Measurements from ENCODE around the gene ATP8B3.

ATP8B3 gene

DNA sequence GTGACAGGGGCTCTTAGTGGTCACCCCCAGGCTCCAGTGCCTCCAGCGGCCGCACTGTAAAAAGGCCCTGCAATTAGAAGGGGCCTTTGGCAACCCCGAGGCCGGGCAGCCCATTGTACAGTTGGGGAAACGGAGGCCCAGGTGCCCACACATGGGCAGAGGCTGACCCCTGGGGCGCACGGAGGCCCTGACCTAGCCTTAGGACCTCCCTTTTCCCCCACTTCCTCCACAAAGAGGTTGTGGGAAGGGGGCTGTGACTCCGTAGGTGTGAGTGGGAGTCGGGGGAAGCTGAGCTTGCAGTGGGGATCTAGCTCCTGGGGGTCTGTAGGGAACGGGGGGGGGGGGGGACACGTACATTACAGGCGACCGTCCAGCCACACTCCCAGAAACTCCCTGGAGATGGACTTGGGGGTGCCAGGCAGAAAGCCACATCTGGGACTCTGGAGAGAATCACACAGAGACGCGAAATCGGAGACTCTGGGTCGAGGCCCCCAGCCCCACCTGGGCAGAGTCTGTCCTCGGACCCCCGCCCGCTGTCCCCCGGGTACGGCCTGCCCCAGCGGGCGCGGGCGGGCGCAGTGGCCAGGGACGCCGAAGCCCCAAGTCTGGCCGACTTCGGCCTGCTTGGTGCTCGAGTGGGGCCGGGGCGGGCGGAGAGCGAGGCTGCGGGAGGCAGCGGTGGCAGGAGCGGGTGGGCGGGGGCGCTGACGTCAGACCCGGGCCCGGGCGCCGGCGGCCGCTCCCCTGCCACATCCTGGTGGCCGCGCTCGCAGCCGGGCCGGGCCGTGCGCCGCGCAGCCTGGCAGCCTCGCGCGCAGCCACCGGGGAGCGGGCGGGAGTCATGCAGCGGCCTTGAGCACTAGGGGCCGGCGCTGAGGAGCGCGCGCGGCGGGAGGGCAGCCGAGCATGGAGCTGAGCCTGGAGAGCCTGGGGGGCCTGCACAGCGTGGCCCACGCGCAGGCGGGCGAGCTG is 59.0 kb downstream of the ATP8B3 start, which contains the start of gene ONECUT3:
ONECUT3 (plus strand) TSS at position 750 of the 972 bp plus-strand sequence; CDS start at position 907, 157 bp downstream.
- H3K4me3 ChIP-seq (replicated peaks; ENCODE audit: low read depth, low read length), result no peak within 1 kb of the TSS
- TF ChIP-seq, protein P1, sequence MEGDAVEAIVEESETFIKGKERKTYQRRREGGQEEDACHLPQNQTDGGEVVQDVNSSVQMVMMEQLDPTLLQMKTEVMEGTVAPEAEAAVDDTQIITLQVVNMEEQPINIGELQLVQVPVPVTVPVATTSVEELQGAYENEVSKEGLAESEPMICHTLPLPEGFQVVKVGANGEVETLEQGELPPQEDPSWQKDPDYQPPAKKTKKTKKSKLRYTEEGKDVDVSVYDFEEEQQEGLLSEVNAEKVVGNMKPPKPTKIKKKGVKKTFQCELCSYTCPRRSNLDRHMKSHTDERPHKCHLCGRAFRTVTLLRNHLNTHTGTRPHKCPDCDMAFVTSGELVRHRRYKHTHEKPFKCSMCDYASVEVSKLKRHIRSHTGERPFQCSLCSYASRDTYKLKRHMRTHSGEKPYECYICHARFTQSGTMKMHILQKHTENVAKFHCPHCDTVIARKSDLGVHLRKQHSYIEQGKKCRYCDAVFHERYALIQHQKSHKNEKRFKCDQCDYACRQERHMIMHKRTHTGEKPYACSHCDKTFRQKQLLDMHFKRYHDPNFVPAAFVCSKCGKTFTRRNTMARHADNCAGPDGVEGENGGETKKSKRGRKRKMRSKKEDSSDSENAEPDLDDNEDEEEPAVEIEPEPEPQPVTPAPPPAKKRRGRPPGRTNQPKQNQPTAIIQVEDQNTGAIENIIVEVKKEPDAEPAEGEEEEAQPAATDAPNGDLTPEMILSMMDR (IDR thresholded peaks at IDR 0.05; ENCODE audit: low read length, missing control alignments), result no peak
- DNase-seq (ENCODE audit: low read depth), result no peak

DNA sequence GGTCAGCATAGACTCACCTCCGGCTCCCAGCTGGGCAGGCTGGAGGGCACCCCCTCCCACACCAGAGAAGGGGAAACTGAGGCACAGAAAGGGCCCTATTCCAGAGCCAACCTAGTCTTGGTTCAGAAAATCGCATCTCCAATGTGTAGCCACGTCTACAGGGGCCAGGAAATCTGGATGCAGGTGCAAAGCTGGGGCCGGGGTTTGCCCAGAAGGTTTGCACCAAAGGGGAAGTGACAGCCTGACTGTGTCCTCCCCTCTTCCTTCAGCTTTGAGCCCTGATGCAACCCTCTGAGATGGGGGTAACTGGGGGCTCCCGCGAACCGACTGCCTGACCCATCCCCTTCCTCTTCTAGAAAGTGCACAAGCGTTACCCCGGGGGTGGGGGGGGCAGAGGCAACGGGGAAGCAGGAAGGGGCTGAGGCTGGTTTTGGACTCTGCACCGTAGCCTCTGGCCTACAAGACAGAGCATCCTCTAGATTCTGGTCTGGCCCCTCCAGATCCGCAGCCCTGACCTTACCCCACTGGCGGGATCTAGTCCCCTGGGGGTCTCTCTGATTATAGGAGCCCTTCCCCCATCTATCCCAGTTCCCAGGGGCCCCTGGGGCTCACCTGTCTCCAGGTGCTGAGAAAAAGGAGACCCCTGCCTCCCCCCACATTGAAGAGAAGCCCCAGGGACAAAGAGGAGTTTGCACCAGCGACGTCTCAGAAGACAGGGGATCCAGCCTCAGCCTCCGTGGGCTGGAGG is 59.9 kb downstream of the ATP8B3 start:
- DNase-seq (ENCODE audit: low read depth), result no peak
- TF ChIP-seq, protein P1 (IDR thresholded peaks at IDR 0.05; ENCODE audit: low read length, missing control alignments), result no peak
- H3K4me3 ChIP-seq (replicated peaks; ENCODE audit: low read depth, low read length), result no peak overlapping the region

DNA sequence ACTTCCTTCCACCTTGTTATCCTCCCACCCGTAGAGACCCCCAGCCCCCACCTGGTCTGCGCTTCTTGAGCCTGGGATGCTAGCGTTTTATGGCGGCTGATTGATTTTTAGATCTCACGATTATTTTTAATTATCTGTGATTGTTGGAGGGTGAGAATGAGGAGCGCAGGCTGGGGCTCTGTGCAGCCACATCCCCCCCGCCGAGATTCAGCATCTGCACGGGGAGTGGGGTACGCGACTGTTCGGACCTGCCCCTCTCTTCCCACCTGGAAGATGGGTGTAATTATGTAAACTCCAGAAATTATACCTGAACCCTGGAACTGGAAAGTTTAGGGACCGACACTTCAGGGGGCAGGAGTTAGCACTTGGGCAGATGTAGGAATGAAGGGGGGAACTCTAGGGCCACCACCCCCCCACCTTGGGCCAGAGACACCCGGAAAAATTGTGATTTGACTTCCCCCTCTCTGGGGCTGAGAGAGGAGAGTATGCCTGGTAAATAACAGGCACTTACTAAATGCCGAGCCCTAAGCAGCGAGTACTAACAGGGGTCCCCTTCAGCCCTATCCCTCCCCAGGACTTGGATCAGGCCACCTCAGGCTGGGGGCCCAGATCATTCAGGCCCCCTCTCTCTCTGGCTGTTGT is 60.6 kb downstream of the ATP8B3 start:
- DNase-seq (ENCODE audit: low read depth), result no peak
- H3K4me3 ChIP-seq (replicated peaks; ENCODE audit: low read depth, low read length), result no peak overlapping the region
- TF ChIP-seq, protein P1 (IDR thresholded peaks at IDR 0.05; ENCODE audit: low read length, missing control alignments), result no peak

DNA sequence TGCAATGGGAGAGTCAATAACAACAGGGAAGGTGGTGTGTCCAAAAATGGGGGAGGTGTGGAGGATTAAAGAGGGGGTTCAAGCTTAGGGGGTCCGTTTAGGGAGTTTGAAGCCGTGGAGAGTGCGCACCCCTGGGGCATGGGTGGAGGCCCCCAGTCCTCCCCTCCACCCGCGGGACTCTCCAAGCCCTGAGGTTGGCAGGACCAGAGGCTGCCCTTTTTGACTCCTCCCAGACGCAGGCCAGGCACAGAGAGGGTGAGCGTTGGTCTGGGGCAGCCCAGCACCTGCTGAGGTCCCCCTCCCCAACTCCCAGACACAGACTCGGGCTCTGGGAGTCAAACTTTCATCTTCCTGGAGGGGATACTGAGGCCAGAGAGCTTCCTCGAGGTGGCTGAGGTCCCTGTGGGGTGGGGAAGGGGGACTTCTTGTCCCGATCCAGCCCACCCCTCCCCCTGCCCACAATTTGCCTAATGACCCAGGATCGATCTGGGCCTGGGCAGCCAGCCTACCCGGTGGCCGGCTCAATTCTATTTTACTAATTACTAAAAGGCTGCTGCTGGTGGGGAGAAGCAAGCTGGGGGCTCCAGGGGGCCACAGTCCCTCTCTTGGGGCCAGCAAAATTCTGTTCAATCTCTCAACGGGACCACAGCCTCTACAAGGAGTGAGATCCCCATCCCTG is 61.6 kb downstream of the ATP8B3 start:
- TF ChIP-seq, protein P1 (IDR thresholded peaks at IDR 0.05; ENCODE audit: low read length, missing control alignments), result no peak
- no peak overlapping the region for H3K4me3 ChIP-seq (replicated peaks; ENCODE audit: low read depth, low read length)
- DNase-seq (ENCODE audit: low read depth), result no peak

DNA sequence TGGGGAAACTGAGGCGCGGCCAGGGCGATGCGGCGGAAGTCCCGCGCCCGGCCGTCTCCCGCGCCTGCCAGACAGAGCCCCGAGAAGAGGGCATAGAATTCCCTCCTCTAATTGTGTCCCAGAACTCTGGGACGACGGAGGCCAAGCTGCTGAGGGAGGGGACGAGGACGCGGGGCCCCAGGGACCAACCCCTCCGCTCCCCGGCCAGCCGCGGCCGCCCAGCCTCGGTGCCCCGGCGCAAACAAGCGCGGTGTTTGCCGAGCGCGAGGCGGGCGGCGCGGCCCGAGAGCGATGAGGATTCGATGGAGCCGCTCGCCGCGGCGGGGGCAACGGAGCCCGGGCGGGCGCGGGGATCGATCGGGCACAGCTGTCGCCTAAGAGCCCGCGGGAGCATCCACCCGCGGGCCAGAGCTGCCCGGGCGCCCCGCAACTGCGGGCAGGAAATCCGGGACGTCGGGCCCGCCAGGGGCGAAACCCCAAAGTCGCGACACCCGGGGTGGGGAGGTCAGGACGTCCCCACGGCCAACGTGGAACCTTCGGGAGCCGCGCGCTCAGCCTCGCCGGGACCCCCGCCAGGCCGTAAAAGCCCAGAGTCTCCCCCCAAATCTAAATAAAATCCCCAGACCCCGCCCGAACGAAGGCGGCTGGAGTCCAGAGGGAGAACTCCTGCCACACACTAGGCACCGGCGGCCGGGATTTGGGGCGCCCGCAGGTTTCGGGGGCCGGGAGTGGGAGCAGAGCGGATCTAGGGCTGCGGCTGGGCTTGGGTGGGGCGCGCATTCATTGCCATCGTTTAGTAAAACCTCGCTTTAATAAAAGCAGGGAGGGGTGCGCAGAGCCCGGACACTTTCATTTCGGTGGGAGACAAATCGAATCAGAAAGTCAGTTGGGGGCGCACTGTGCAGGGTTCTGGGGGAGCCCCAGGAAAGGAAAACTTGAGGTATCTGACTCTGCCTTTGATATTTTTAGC is 62.4 kb downstream of the ATP8B3 start:
- H3K4me3 ChIP-seq (replicated peaks; ENCODE audit: low read depth, low read length), result no peak overlapping the region
- DNase-seq (ENCODE audit: low read depth), result no peak
- TF ChIP-seq, protein P1 (IDR thresholded peaks at IDR 0.05; ENCODE audit: low read length, missing control alignments), result no peak

Data from fibroblast of pulmonary artery (primary cell).